A673 (cell line): ENCODE results near the gene NGEF.

Experiments used
- EZH2 ChIP-seq: fragments of 200-600 bp; sonication (generic); IDR thresholded peaks from 2 replicates; pipeline ENCODE4 v1.6.1; 2017; ENCODE audit warnings: borderline replicate concordance, low read depth, mild to moderate bottlenecking, mixed read lengths, antibody characterized with exemption, low read length; ENCODE audit not compliant: poor library complexity, severe bottlenecking
- TF ChIP-seq, protein P1 (sequence below): fragments of 300-800, 200-600 bp; sonication (generic); conservative IDR thresholded peaks from 2 replicates; pipeline ENCODE4 v1.5.1; 2017; ENCODE audit warnings: low read depth, mild to moderate bottlenecking, antibody characterized with exemption, low read length, moderate library complexity, mixed read lengths

DNA sequence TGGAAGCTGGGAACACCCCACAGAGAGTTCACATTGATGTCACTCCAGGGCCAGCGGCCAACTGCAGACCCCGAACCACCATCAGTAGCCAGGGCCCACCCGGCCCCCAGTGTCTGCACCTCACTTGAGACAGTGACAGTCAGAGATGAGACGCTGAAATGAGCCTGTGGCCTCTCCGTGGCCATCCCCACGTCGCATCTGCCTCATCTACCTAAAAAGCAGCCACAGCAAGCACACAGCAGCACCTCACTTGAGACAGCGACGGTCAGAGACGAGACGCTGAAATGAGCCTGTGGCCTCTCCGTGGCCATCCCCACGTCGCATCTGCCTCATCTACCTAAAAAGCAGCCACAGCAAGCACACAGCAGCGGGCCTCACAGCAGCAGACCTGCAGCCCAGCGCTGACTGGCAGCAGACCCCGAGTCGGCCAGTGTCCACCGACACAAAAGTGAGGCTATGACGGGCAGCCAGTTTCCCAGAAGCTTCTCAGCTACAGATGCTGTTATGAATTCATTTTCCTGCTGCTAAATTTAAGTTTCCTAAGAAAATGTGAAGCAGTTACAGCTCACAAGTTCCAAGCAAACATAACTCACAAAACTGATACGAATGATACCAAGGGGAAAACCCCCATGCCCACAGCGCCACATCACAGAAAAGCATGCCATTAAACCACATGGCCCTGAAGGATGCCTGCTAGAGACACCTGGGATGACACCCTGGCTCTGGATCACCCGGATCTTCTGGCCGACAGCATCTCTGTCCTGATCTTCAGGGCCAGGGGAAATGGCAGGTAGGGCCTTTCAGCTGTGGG lies 115.3 kb downstream of the NGEF start:
- no peak for TF ChIP-seq EZH2
- TF ChIP-seq, protein P1, sequence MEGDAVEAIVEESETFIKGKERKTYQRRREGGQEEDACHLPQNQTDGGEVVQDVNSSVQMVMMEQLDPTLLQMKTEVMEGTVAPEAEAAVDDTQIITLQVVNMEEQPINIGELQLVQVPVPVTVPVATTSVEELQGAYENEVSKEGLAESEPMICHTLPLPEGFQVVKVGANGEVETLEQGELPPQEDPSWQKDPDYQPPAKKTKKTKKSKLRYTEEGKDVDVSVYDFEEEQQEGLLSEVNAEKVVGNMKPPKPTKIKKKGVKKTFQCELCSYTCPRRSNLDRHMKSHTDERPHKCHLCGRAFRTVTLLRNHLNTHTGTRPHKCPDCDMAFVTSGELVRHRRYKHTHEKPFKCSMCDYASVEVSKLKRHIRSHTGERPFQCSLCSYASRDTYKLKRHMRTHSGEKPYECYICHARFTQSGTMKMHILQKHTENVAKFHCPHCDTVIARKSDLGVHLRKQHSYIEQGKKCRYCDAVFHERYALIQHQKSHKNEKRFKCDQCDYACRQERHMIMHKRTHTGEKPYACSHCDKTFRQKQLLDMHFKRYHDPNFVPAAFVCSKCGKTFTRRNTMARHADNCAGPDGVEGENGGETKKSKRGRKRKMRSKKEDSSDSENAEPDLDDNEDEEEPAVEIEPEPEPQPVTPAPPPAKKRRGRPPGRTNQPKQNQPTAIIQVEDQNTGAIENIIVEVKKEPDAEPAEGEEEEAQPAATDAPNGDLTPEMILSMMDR: no peak
